H1 (cell line): ENCODE results near the gene NME4. TPM values are rescaled to one million over a fixed set of nuclear protein-coding genes. Genes with fewer than 3 reads are reported as not detected.

Source experiments
- CTCF ChIA-PET: fragments of 300-600 bp; sonication (Branson Sonifier 250); formaldehyde crosslinking; loops from one replicate; lab custom pipeline; 2021; ENCODE audit not compliant: partially characterized antibody; lab: Charles Lee
- POLR2A ChIA-PET: fragments of 300-600 bp; sonication (Branson Sonifier 250); formaldehyde crosslinking; loops from one replicate; lab custom pipeline; 2021; ENCODE audit warnings: inconsistent platforms; ENCODE audit not compliant: partially characterized antibody; lab: Charles Lee
- DNase-seq, 2 experiments: peaks; one replicate each; pipeline versions ENCODE4 v3.0.0 to v3.0.0-alpha.2; 2010 to 2022; ENCODE audit warnings: low spot score in 2 of 2, low read depth in 1 of 2, mixed read lengths in 1 of 2
- FAIRE-seq: peaks from 2 replicates; lab custom pipeline; 2011; peaks lifted over from hg19 to GRCh38; lab: Jason Lieb, UNC
- H2AFZ ChIP-seq: 2 replicates; pipeline ENCODE4 v1.8.1; 2012; ENCODE audit warnings: low read length, inconsistent platforms
- H2AK5ac ChIP-seq: 2 replicates; pipeline ENCODE4 v1.6.1; 2013; ENCODE audit warnings: low read depth, low read length
- H2BK120ac ChIP-seq: replicated peaks from 2 replicates; pipeline ENCODE3; 2013; ENCODE audit warnings: low read depth, low read length, inconsistent platforms
- H2BK12ac ChIP-seq: 2 replicates; pipeline ENCODE4 v1.6.1; 2013; ENCODE audit warnings: low read depth, low read length
- H2BK15ac ChIP-seq: 2 replicates; pipeline ENCODE4 v1.6.1; 2013; ENCODE audit warnings: low read length
- H2BK20ac ChIP-seq: 2 replicates; pipeline ENCODE4 v1.6.1; 2013; ENCODE audit warnings: low read length
- H2BK5ac ChIP-seq: 2 replicates; pipeline ENCODE4 v1.6.1; 2013; ENCODE audit warnings: low read depth, low read length
- H3K14ac ChIP-seq: 2 replicates; pipeline ENCODE4 v1.6.1; 2013; ENCODE audit warnings: inconsistent platforms; ENCODE audit not compliant: insufficient read length
- H3K18ac ChIP-seq: 2 replicates; pipeline ENCODE4 v1.6.1; 2013; ENCODE audit warnings: low read length; ENCODE audit errors: extremely low read depth
- H3K23ac ChIP-seq: 2 replicates; pipeline ENCODE4 v1.6.1; 2013; ENCODE audit warnings: inconsistent platforms; ENCODE audit not compliant: insufficient read length
- H3K23me2 ChIP-seq: 2 replicates; pipeline ENCODE4 v1.6.1; 2013; ENCODE audit warnings: low read depth, low read length
- H3K27ac ChIP-seq: 2 replicates; pipeline ENCODE4 v1.6.1; 2011; ENCODE audit warnings: low read depth, low read length, inconsistent platforms
- H3K27me3 ChIP-seq, 4 experiments: replicated peaks in 1 of 4; 1 replicate in 1 of 4; 2 replicates in 3 of 4; pipeline versions ENCODE4 v1.6.1 to v1.8.1; 2011 to 2013; ENCODE audit warnings: low read length in 3 of 4, mild to moderate bottlenecking in 3 of 4, inconsistent platforms in 2 of 4, mixed read lengths in 2 of 4, moderate library complexity in 1 of 4; ENCODE audit not compliant: control insufficient read depth in 3 of 4, insufficient read depth in 3 of 4; ENCODE audit errors: extremely low read depth in 1 of 4
- H3K36me3 ChIP-seq, 4 experiments: 2 replicates each; pipeline versions ENCODE4 v1.6.1 to v1.8.1; 2011 to 2013; ENCODE audit warnings: mild to moderate bottlenecking in 4 of 4, low read length in 3 of 4, moderate library complexity in 2 of 4, control low read depth in 1 of 4, inconsistent platforms in 1 of 4; ENCODE audit not compliant: insufficient read depth in 4 of 4, control insufficient read depth in 2 of 4
- H3K4ac ChIP-seq: replicated peaks from 2 replicates; pipeline ENCODE3; 2013; ENCODE audit warnings: low read length, low read depth, mixed read lengths, inconsistent platforms; ENCODE audit not compliant: insufficient read length
- H3K4me1 ChIP-seq, 4 experiments: replicated peaks in 1 of 4; 1 replicate in 1 of 4; 2 replicates in 3 of 4; pipeline versions ENCODE4 v1.6.1 to v1.8.1; 2011 to 2013; ENCODE audit warnings: low read length in 3 of 4, inconsistent platforms in 2 of 4, mixed read lengths in 1 of 4; ENCODE audit not compliant: insufficient read depth in 4 of 4, control insufficient read depth in 3 of 4
- H3K4me2 ChIP-seq, 2 experiments: 2 replicates each; pipeline versions ENCODE4 v1.6.1 to v1.8.1; 2011 to 2013; ENCODE audit warnings: low read depth in 2 of 2, low read length in 2 of 2, control low read depth in 1 of 2, inconsistent platforms in 1 of 2, mild to moderate bottlenecking in 1 of 2; ENCODE audit not compliant: insufficient read depth in 1 of 2
- H3K4me3 ChIP-seq, 4 experiments: fragments of 200-600, 300-600 bp in 1 of 4; sonication (generic), shearing (Covaris generic), sonication (Bioruptor Twin) in 1 of 4; 2 replicates each; pipeline versions ENCODE4 v1.5.1 to v1.8.1; 2011 to 2016; ENCODE audit warnings: low read length in 4 of 4, low read depth in 3 of 4, control low read depth in 2 of 4, inconsistent platforms in 2 of 4, mild to moderate bottlenecking in 2 of 4, mixed read lengths in 1 of 4, moderate library complexity in 1 of 4; ENCODE audit not compliant: insufficient read depth in 2 of 4; ENCODE audit errors: extremely low read depth in 1 of 4
- H3K56ac ChIP-seq: replicated peaks from 2 replicates; pipeline ENCODE3; 2013; ENCODE audit warnings: low read depth, mild to moderate bottlenecking, mixed read lengths, low read length, inconsistent platforms; ENCODE audit not compliant: insufficient read length
- H3K79me1 ChIP-seq: 2 replicates; pipeline ENCODE4 v1.6.1; 2013; ENCODE audit warnings: low read depth, low read length, control low read depth
- H3K79me2 ChIP-seq, 2 experiments: 2 replicates each; pipeline versions ENCODE4 v1.6.1 to v1.8.1; 2012 to 2013; ENCODE audit warnings: low read length in 2 of 2, mild to moderate bottlenecking in 2 of 2, inconsistent platforms in 1 of 2; ENCODE audit not compliant: insufficient read depth in 2 of 2, control insufficient read depth in 1 of 2
- H3K9ac ChIP-seq, 4 experiments: replicated peaks in 1 of 4; 1 replicate in 1 of 4; 2 replicates in 3 of 4; pipeline versions ENCODE4 v1.6.1 to v1.8.1; 2011 to 2013; ENCODE audit warnings: low read depth in 3 of 4, low read length in 3 of 4, control low read depth in 2 of 4, mild to moderate bottlenecking in 2 of 4, moderate library complexity in 2 of 4, inconsistent platforms in 1 of 4; ENCODE audit errors: extremely low read depth in 1 of 4
- H3K9me3 ChIP-seq, 2 experiments: 2 replicates each; pipeline versions ENCODE4 v1.6.1 to v1.8.1; 2012 to 2013; ENCODE audit warnings: mild to moderate bottlenecking in 2 of 2, moderate library complexity in 2 of 2, control low read depth in 1 of 2, inconsistent platforms in 1 of 2, low read depth in 1 of 2, low read length in 1 of 2, mixed read lengths in 1 of 2; ENCODE audit not compliant: insufficient read depth in 2 of 2
- H4K20me1 ChIP-seq, 2 experiments: replicated peaks in 1 of 2; 2 replicates each; pipeline versions ENCODE3 to v1.8.1; 2011 to 2013; ENCODE audit warnings: inconsistent platforms in 2 of 2, low read length in 2 of 2, mild to moderate bottlenecking in 1 of 2; ENCODE audit not compliant: insufficient read depth in 2 of 2, control insufficient read depth in 1 of 2
- H4K5ac ChIP-seq: 2 replicates; pipeline ENCODE4 v1.6.1; 2013; ENCODE audit warnings: low read length, low read depth, mixed read lengths, inconsistent platforms; ENCODE audit not compliant: insufficient read length
- H4K8ac ChIP-seq: 2 replicates; pipeline ENCODE4 v1.8.0; 2013; ENCODE audit warnings: mild to moderate bottlenecking, moderate library complexity, low read length, inconsistent platforms; ENCODE audit not compliant: insufficient read depth; ENCODE audit errors: extremely low read depth
- H4K91ac ChIP-seq: replicated peaks from 2 replicates; pipeline ENCODE3; 2013; ENCODE audit warnings: low read length, mixed read lengths, inconsistent platforms; ENCODE audit not compliant: insufficient read length
- BACH1 ChIP-seq: IDR thresholded peaks from 2 replicates; pipeline ENCODE4 v1.6.1; 2012; ENCODE audit warnings: low read length, improper control_type of control experiment
- MAFK ChIP-seq: IDR thresholded peaks from 2 replicates; pipeline ENCODE4 v1.6.1; 2012; ENCODE audit warnings: low read depth, mild to moderate bottlenecking, improper control_type of control experiment, low read length
- MAX ChIP-seq: IDR thresholded peaks from 2 replicates; pipeline ENCODE4 v1.6.1; 2012; ENCODE audit warnings: inconsistent platforms
- NANOG ChIP-seq: IDR thresholded peaks from 2 replicates; pipeline ENCODE4 v1.6.1; 2011; ENCODE audit warnings: low read length, low read depth, mild to moderate bottlenecking, inconsistent platforms; ENCODE audit not compliant: insufficient read depth, poor library complexity, severe bottlenecking
- RXRA ChIP-seq: IDR thresholded peaks from 2 replicates; pipeline ENCODE4 v1.6.1; 2011; ENCODE audit warnings: low read depth, mild to moderate bottlenecking, low read length, moderate library complexity; ENCODE audit not compliant: insufficient read depth
- SIN3A ChIP-seq, 2 experiments: IDR thresholded peaks in 1 of 2; conservative IDR thresholded peaks in 1 of 2; 2 replicates each; pipeline ENCODE4 v1.6.1; 2011 to 2012; ENCODE audit warnings: low read length in 2 of 2, improper control_type of control experiment in 1 of 2, low read depth in 1 of 2, mild to moderate bottlenecking in 1 of 2
- SRF ChIP-seq: IDR thresholded peaks from 2 replicates; pipeline ENCODE4 v1.6.1; 2011; ENCODE audit warnings: mild to moderate bottlenecking, low read depth, low read length, moderate library complexity
- SUZ12 ChIP-seq: fragments of 200-600 bp; sonication (generic); IDR thresholded peaks from 2 replicates; pipeline ENCODE4 v1.6.1; 2012; ENCODE audit warnings: mild to moderate bottlenecking, inconsistent platforms, low read length, moderate library complexity, mixed read lengths
- WGBS, 2 experiments: shearing (Covaris generic) in 1 of 2; methylation state at CpG; one replicate each; pipeline versions ENCODE4 v1.1.6 to v1.1.7; 2013 to 2015; ENCODE audit warnings: low lambda C conversion rate in 2 of 2, mixed read lengths in 2 of 2, inconsistent platforms in 1 of 2, low coverage in 1 of 2, missing lambda C conversion rate in 1 of 2; ENCODE audit not compliant: insufficient replicate concordance in 2 of 2, insufficient coverage in 1 of 2, insufficient read length in 1 of 2; ENCODE audit errors: extremely low coverage in 1 of 2, missing lambda C conversion rate in 1 of 2; 5-methylcytosine and 5-hydroxymethylcytosine counted together
- polyA plus RNA-seq, 7 experiments: library from polyadenylated mRNA; depleted of rRNA in 3 of 7; stranded (reverse) in 5 of 7; unstranded in 2 of 7; fragments of >200 nt in 5 of 7; fragments of 200-250 nt in 2 of 7; gene quantifications; 1 replicate in 5 of 7; 2 replicates in 1 of 7; 4 replicates in 1 of 7; pipeline versions ENCODE4 v1.2.1 to v1.2.3, GENCODE V29; 2011 to 2013; ENCODE audit warnings: missing spikeins in 2 of 7, mixed read lengths in 2 of 7
- total RNA-seq: library from RNA; stranded (reverse); fragmentation: NEBNext Ultra II Directional; extraction: Animal tissue kit (Norgen Biotek cat#: 25700); gene quantifications from 2 replicates; pipeline ENCODE4 v1.2.1, GENCODE V29; 2021
- TF ChIP-seq, protein P1 (sequence below): IDR thresholded peaks from 2 replicates; pipeline ENCODE4 v1.6.1; 2012; ENCODE audit warnings: inconsistent platforms

The NME4 gene
- total and polyA plus RNA-seq, 2 of the 8 experiments (the other 6 are each of a cell fraction or from before 2014, with no cell fraction given): 408 to 863 TPM

DNA sequence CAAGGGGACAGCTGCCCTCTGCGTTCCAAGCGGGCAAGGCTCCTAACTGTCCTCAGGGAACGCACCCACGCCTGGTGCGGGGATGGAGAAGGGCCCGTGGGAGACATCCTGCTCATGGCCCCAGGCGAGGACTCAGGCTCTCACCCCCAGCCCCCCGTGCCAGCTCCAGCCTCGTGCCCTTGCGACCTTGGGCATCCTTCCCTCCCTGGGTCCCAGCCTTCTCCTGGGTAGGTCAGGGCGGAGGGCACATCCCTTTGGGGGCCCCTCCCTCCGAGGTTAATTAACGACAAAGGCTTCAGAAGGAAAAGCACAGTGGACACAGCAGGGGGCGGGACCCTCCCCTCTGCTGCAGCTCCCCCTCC, 18.2 kb upstream of the NME4 start:
- FAIRE-seq: no peak
- WGBS, 2 experiments: 76% methylated on average over 13 of the region's 14 CpGs; no CpG with 5 or more reads in 1 of the 2 experiments
- H2BK20ac ChIP-seq: no peak overlapping the region
- TF ChIP-seq MAFK (no peak), SRF (no peak), SIN3A (conservative IDR thresholded peaks at IDR 0.05 in 1 of 2, IDR thresholded peaks at IDR 0.05 in 1 of 2; ENCODE audit: low read depth in 1 of 2, low read length in 2 of 2) (no peak), BACH1 (no peak), MAX (no peak), NANOG (no peak), SUZ12 (no peak), RXRA (no peak)
- TF ChIP-seq, protein P1, sequence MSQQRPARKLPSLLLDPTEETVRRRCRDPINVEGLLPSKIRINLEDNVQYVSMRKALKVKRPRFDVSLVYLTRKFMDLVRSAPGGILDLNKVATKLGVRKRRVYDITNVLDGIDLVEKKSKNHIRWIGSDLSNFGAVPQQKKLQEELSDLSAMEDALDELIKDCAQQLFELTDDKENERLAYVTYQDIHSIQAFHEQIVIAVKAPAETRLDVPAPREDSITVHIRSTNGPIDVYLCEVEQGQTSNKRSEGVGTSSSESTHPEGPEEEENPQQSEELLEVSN: no peak

More for the DNA sequence above, 18.2 kb upstream of the NME4 start:
- Histone ChIP-seq H3K27me3 (peaks cover 0 to 3% (median under 1%) of the 10 kb centered on the region in 4 experiments; a peak in 2 of 7 replicates), H2BK5ac (peak overlapping the region; percentile 75; the same call in 1 of the 2 replicates), H3K56ac (no peak overlapping the region), H2AK5ac (no peak overlapping the region; the same call in 1 of the 2 replicates), H3K4me2 (peak overlapping the region; percentile 51 to 68; a peak in 3 of 4 replicates), H3K9ac (no peak overlapping the region), H3K4me3 (peak overlapping the region in 1 of 4 experiments; percentile 19; a peak in 1 of 8 replicates), H3K27ac (no peak overlapping the region), H2BK15ac (peak overlapping the region; percentile 61), H3K18ac (peak overlapping the region; percentile 71; the same call in 1 of the 2 replicates), H3K4ac (no peak overlapping the region), H3K4me1 (peaks cover 8 to 25% (median 14%) of the 10 kb centered on the region in 4 experiments), H3K36me3 (peaks cover 12 to 38% (median 19%) of the 10 kb centered on the region in 4 experiments), H3K23ac (no peak overlapping the region), H3K79me2 (peaks cover 0 to 24% of the 10 kb centered on the region in 2 experiments; a peak in 2 of 4 replicates), H3K14ac (no peak overlapping the region), H3K79me1 (peaks cover 4% of the 10 kb centered on the region; the same call in 1 of the 2 replicates), H4K91ac (peak overlapping the region; percentile 4), H2BK12ac (peak overlapping the region; percentile 50; the same call in 1 of the 2 replicates), H4K5ac (peak overlapping the region; percentile 8), H3K9me3 (no peaks in the 10 kb centered on the region), H4K8ac (peak overlapping the region; percentile 65), H3K23me2 (peaks cover 11% of the 10 kb centered on the region), H2AFZ (no peak overlapping the region), H2BK120ac (no peak overlapping the region), H4K20me1 (peaks cover 15 to 32% of the 10 kb centered on the region in 2 experiments)
- DNase-seq: no peak
- CTCF ChIA-PET: interaction anchor here (0.9 to 1.5 kb wide), 3 partner anchors 13 to 16 kb away, joined by 3 to 6 read pairs (median 3); no protein-coding TSS in a partner anchor
- POLR2A ChIA-PET: interaction anchor here (0.6 to 3.0 kb wide), 5 partner anchors 9 to 47 kb away, joined by 3 to 22 read pairs (median 6); partner anchors contain the start of genes DECR2, MRPL28 and RAB11FIP3
